GM23338 (cell line): ENCODE measurements around the gene CFAP70. TPM values are rescaled to one million over a fixed set of nuclear protein-coding genes. Genes with fewer than 3 reads are reported as not detected.

Experiments used
- ATAC-seq: fragments of 200-7000 bp; cut with Tn5 transposase; 3 replicates; pipeline ENCODE4 v1.9.1; 2020
- DNase-seq: peaks from one replicate; pipeline ENCODE4 v3.0.0-alpha.2; 2015; ENCODE audit warnings: low spot score
- H2AFZ ChIP-seq: fragments of 200-600 bp; sonication (generic); 2 replicates; pipeline ENCODE4 v1.8.0; 2016; ENCODE audit warnings: antibody characterized with exemption, mild to moderate bottlenecking, moderate library complexity
- H3F3A ChIP-seq: fragments of 200-600 bp; sonication (generic); replicated peaks from 2 replicates; pipeline ENCODE4 v1.8.0; 2017; ENCODE audit warnings: antibody characterized with exemption, mixed run types, low read depth
- H3K27ac ChIP-seq: fragments of 200-600 bp; sonication (generic); 2 replicates; pipeline ENCODE4 v1.6.1; 2016; ENCODE audit warnings: low read depth
- H3K27me3 ChIP-seq: fragments of 200-600 bp; sonication (generic); 2 replicates; pipeline ENCODE4 v1.8.0; 2016; ENCODE audit warnings: mild to moderate bottlenecking, mixed run types, moderate library complexity; ENCODE audit not compliant: insufficient read depth
- H3K36me3 ChIP-seq: fragments of 200-600 bp; sonication (generic); 2 replicates; pipeline ENCODE4 v1.8.0; 2016; ENCODE audit warnings: mild to moderate bottlenecking; ENCODE audit not compliant: insufficient read depth
- H3K4me1 ChIP-seq: fragments of 200-600 bp; sonication (generic); 2 replicates; pipeline ENCODE4 v1.8.0; 2016; ENCODE audit warnings: mild to moderate bottlenecking, moderate library complexity; ENCODE audit not compliant: insufficient read depth
- H3K4me2 ChIP-seq: fragments of 200-600 bp; sonication (generic); 2 replicates; pipeline ENCODE4 v1.7.1; 2017; ENCODE audit warnings: mixed run types
- H3K4me3 ChIP-seq: fragments of 200-600 bp; sonication (generic); 2 replicates; pipeline ENCODE4 v1.6.1; 2016; ENCODE audit warnings: mixed run types
- H3K79me2 ChIP-seq: fragments of 200-600 bp; sonication (generic); replicated peaks from 2 replicates; pipeline ENCODE4 v1.8.0; 2017; ENCODE audit warnings: mild to moderate bottlenecking; ENCODE audit not compliant: insufficient read depth
- H3K9me2 ChIP-seq: fragments of 200-600 bp; sonication (generic); 2 replicates; pipeline ENCODE4 v1.8.0; 2017; ENCODE audit not compliant: insufficient read depth
- H4K20me1 ChIP-seq: fragments of 200-600 bp; sonication (generic); replicated peaks from 2 replicates; pipeline ENCODE4 v1.8.0; 2017; ENCODE audit warnings: mild to moderate bottlenecking; ENCODE audit not compliant: insufficient read depth
- H3K27ac Mint-ChIP-seq: 2 replicates; pipeline ENCODE4 v1.8.0; 2020; ENCODE audit warnings: inconsistent platforms, mild to moderate bottlenecking, moderate library complexity, mixed read lengths
- H3K27me3 Mint-ChIP-seq: 3 replicates; pipeline ENCODE4 v1.8.0; 2022; ENCODE audit warnings: low read depth, mild to moderate bottlenecking, moderate library complexity, mixed read lengths, inconsistent platforms; ENCODE audit not compliant: insufficient read depth, poor library complexity
- H3K36me3 Mint-ChIP-seq: 3 replicates; pipeline ENCODE4 v1.8.0; 2021; ENCODE audit warnings: low read depth, mild to moderate bottlenecking, inconsistent platforms, moderate library complexity, mixed read lengths
- H3K4me1 Mint-ChIP-seq: 3 replicates; pipeline ENCODE4 v1.8.0; 2020; ENCODE audit warnings: mild to moderate bottlenecking, inconsistent platforms, mixed read lengths
- H3K4me3 Mint-ChIP-seq: 3 replicates; pipeline ENCODE4 v1.8.0; 2021; ENCODE audit warnings: moderate library complexity, mild to moderate bottlenecking, inconsistent platforms, mixed read lengths
- H3K9me3 Mint-ChIP-seq: 3 replicates; pipeline ENCODE4 v1.8.0; 2020; ENCODE audit warnings: moderate library complexity, mild to moderate bottlenecking, inconsistent platforms, mixed read lengths
- CREB1 ChIP-seq: fragments of 250-450 bp; sonication (Bioruptor Pico); IDR thresholded peaks from 2 replicates; pipeline ENCODE4 v1.5.0; 2020; ENCODE audit warnings: low read depth, mild to moderate bottlenecking, moderate library complexity
- EZH2 ChIP-seq: fragments of 200-600 bp; sonication (generic); IDR thresholded peaks from one replicate; pipeline ENCODE4 v1.8.0; 2017; ENCODE audit warnings: antibody characterized with exemption, mild to moderate bottlenecking, low read depth; ENCODE audit not compliant: unreplicated experiment
- EZH2phosphoT487 ChIP-seq: fragments of 200-600 bp; sonication (generic); IDR thresholded peaks from one replicate; pipeline ENCODE4 v1.8.1; 2018; ENCODE audit warnings: antibody characterized with exemption; ENCODE audit not compliant: unreplicated experiment
- JUNB ChIP-seq: IDR thresholded peaks from one replicate; pipeline ENCODE4 v1.6.1; 2016; ENCODE audit warnings: antibody characterized with exemption; ENCODE audit not compliant: unreplicated experiment
- NANOG ChIP-seq: IDR thresholded peaks from 2 replicates; pipeline ENCODE4 v1.6.1; 2016; ENCODE audit warnings: antibody characterized with exemption, borderline replicate concordance
- POLR2AphosphoS5 ChIP-seq: IDR thresholded peaks from 2 replicates; pipeline ENCODE4 v1.6.1; 2016; ENCODE audit warnings: antibody characterized with exemption, low read depth
- STAT1 ChIP-seq: IDR thresholded peaks from one replicate; pipeline ENCODE4 v1.6.1; 2016; ENCODE audit warnings: antibody characterized with exemption; ENCODE audit not compliant: unreplicated experiment
- ZNF114 ChIP-seq: fragments of 250-450 bp; sonication (Bioruptor Pico); IDR thresholded peaks from 2 replicates; pipeline ENCODE4 v1.5.0; 2020; ENCODE audit warnings: mild to moderate bottlenecking, moderate library complexity
- ZNF331 ChIP-seq: fragments of 250-450 bp; sonication (Bioruptor Pico); IDR thresholded peaks from 2 replicates; pipeline ENCODE4 v1.5.0; 2020; ENCODE audit warnings: low read depth, mild to moderate bottlenecking, moderate library complexity
- polyA plus RNA-seq: library from polyadenylated mRNA; unstranded; fragments of >200 nt; fragmentation: Nextera tagmentation; extraction: Ambion mirVana; gene quantifications from 2 replicates; pipeline ENCODE4 v1.2.1, GENCODE V29; 2016
- total RNA-seq: library from RNA; depleted of rRNA; stranded (reverse); fragments of >200 nt; shearing (Covaris generic); gene quantifications from 2 replicates; pipeline ENCODE4 v1.2.3, GENCODE V29; 2014
- TF ChIP-seq, protein P1 (sequence below), 2 experiments: fragments of 200-600 bp in 1 of 2; sonication (generic) in 1 of 2; conservative IDR thresholded peaks; 2 replicates each; pipeline versions ENCODE4 v1.5.1 to v1.6.1; 2016 to 2017; ENCODE audit warnings: antibody characterized with exemption in 2 of 2, low read depth in 2 of 2, mild to moderate bottlenecking in 2 of 2, moderate library complexity in 1 of 2
- TF ChIP-seq, protein P2 (sequence below): fragments of 250-450 bp; sonication (Bioruptor Pico); IDR thresholded peaks from 2 replicates; pipeline ENCODE4 v1.5.0; 2020; ENCODE audit warnings: mild to moderate bottlenecking, moderate library complexity
- TF ChIP-seq, protein P3 (sequence below): IDR thresholded peaks from 2 replicates; pipeline ENCODE4 v1.6.1; 2016; ENCODE audit warnings: antibody characterized with exemption
- TF ChIP-seq, protein P4 (sequence below): IDR thresholded peaks from one replicate; pipeline ENCODE4 v1.6.1; 2018; ENCODE audit warnings: antibody characterized with exemption; ENCODE audit not compliant: unreplicated experiment

CFAP70 gene
- total and polyA plus RNA-seq, 2 experiments from 2014 or later = 0.17 to 0.24 TPM

DNA sequence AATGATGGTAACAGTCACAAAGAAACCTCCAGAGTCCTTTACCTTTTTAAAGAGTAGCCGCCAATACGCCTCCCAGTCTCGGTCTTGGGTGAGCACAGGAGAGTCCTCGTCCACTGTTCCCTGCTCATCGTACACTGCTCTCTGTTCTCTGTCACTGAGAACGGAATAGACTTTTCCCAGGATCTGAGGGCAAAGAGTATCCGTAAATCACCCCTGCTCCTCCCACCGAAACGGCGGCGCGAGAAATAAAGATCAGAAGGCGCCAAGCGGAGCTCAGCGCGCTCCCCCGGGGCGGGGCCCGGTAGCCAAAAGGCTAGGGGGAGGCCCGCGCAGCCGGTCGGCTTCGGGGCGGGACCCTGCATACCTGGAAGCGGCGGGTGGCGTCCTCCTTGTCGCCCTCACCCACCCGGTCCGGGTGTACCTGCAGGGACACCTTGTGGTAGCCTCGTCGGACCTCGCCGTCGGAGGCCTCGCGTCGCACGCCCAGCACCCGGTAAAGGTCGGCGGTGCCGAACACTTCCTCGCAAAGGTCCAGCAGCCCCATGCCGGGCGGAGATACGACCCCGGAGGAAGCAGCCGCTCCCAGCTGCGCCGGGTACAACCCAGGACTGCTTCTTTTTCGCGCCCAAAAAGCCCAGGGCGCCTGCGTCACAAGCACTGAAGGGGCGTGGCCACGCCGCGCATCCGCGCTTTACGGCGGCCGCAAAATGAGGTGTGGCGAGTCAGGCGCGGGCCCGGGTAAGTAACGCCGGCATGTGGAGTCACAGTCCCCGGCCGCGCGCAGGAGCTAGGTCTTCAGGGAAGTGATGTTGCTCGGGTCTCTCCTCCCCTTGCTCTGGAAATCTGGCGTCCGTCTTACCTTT lies 111.8 kb downstream of the CFAP70 start, which contains the start of gene DNAJC9:
DNAJC9 (minus strand) TSS at position 610 of the 863 bp plus-strand sequence; CDS start at position 544, 66 bp downstream.
- peaks cover 51% of the 10 kb centered on the region for H3K36me3 ChIP-seq
- H3K27ac Mint-ChIP-seq = peak within 1 kb of the TSS; percentile 100
- H3K4me1 Mint-ChIP-seq = peaks cover 23% of the 10 kb centered on the region; the same call in 2 of the 3 replicates

More for the DNA sequence above, 111.8 kb downstream of the CFAP70 start, which contains the start of gene DNAJC9:
- H3K27me3 Mint-ChIP-seq = peaks cover 9% of the 10 kb centered on the region
- Histone ChIP-seq H3F3A (peaks cover 26% of the 10 kb centered on the region), H3K27me3 (no peaks in the 10 kb centered on the region), H3K79me2 (peaks cover 70% of the 10 kb centered on the region), H3K9me2 (no peaks in the 10 kb centered on the region), H4K20me1 (no peaks in the 10 kb centered on the region; the same call in 1 of the 2 replicates), H2AFZ (no peak within 1 kb of the TSS), H3K4me2 (peak within 1 kb of the TSS; percentile 98), H3K27ac (peak within 1 kb of the TSS; percentile 98), H3K4me3 (peak within 1 kb of the TSS; percentile 81), H3K4me1 (peaks cover 20% of the 10 kb centered on the region)
- peak within 1 kb of the TSS; percentile 100 for H3K4me3 Mint-ChIP-seq
- TF ChIP-seq, protein P1, sequence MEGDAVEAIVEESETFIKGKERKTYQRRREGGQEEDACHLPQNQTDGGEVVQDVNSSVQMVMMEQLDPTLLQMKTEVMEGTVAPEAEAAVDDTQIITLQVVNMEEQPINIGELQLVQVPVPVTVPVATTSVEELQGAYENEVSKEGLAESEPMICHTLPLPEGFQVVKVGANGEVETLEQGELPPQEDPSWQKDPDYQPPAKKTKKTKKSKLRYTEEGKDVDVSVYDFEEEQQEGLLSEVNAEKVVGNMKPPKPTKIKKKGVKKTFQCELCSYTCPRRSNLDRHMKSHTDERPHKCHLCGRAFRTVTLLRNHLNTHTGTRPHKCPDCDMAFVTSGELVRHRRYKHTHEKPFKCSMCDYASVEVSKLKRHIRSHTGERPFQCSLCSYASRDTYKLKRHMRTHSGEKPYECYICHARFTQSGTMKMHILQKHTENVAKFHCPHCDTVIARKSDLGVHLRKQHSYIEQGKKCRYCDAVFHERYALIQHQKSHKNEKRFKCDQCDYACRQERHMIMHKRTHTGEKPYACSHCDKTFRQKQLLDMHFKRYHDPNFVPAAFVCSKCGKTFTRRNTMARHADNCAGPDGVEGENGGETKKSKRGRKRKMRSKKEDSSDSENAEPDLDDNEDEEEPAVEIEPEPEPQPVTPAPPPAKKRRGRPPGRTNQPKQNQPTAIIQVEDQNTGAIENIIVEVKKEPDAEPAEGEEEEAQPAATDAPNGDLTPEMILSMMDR (conservative IDR thresholded peaks at IDR 0.05; ENCODE audit: low read depth in 2 of 2) = 0 out of 4 replicates have a peak, but pooled peaks of 1 of the 2 experiments have one; percentile 2
- TF ChIP-seq EZH2phosphoT487 (no peak), CREB1 (peak; percentile 88), JUNB (no peak), ZNF331 (CRISPR knock-in tag) (no peak), EZH2 (no peak), NANOG (peak; percentile 12; the same call in 1 of the 2 replicates), STAT1 (no peak), ZNF114 (CRISPR knock-in tag) (no peak), POLR2AphosphoS5 (peak; percentile 97)
- TF ChIP-seq, protein P2, sequence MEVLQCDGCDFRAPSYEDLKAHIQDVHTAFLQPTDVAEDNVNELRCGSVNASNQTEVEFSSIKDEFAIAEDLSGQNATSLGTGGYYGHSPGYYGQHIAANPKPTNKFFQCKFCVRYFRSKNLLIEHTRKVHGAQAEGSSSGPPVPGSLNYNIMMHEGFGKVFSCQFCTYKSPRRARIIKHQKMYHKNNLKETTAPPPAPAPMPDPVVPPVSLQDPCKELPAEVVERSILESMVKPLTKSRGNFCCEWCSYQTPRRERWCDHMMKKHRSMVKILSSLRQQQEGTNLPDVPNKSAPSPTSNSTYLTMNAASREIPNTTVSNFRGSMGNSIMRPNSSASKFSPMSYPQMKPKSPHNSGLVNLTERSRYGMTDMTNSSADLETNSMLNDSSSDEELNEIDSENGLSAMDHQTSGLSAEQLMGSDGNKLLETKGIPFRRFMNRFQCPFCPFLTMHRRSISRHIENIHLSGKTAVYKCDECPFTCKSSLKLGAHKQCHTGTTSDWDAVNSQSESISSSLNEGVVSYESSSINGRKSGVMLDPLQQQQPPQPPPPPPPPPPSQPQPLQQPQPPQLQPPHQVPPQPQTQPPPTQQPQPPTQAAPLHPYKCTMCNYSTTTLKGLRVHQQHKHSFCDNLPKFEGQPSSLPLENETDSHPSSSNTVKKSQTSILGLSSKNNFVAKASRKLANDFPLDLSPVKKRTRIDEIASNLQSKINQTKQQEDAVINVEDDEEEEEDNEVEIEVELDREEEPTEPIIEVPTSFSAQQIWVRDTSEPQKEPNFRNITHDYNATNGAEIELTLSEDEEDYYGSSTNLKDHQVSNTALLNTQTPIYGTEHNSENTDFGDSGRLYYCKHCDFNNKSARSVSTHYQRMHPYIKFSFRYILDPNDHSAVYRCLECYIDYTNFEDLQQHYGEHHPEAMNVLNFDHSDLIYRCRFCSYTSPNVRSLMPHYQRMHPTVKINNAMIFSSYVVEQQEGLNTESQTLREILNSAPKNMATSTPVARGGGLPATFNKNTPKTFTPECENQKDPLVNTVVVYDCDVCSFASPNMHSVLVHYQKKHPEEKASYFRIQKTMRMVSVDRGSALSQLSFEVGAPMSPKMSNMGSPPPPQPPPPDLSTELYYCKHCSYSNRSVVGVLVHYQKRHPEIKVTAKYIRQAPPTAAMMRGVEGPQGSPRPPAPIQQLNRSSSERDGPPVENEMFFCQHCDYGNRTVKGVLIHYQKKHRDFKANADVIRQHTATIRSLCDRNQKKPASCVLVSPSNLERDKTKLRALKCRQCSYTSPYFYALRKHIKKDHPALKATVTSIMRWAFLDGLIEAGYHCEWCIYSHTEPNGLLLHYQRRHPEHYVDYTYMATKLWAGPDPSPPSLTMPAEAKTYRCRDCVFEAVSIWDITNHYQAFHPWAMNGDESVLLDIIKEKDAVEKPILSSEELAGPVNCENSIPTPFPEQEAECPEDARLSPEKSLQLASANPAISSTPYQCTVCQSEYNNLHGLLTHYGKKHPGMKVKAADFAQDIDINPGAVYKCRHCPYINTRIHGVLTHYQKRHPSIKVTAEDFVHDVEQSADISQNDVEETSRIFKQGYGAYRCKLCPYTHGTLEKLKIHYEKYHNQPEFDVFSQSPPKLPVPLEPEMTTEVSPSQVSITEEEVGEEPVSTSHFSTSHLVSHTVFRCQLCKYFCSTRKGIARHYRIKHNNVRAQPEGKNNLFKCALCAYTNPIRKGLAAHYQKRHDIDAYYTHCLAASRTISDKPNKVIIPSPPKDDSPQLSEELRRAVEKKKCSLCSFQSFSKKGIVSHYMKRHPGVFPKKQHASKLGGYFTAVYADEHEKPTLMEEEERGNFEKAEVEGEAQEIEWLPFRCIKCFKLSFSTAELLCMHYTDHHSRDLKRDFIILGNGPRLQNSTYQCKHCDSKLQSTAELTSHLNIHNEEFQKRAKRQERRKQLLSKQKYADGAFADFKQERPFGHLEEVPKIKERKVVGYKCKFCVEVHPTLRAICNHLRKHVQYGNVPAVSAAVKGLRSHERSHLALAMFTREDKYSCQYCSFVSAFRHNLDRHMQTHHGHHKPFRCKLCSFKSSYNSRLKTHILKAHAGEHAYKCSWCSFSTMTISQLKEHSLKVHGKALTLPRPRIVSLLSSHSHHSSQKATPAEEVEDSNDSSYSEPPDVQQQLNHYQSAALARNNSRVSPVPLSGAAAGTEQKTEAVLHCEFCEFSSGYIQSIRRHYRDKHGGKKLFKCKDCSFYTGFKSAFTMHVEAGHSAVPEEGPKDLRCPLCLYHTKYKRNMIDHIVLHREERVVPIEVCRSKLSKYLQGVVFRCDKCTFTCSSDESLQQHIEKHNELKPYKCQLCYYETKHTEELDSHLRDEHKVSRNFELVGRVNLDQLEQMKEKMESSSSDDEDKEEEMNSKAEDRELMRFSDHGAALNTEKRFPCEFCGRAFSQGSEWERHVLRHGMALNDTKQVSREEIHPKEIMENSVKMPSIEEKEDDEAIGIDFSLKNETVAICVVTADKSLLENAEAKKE (CRISPR knock-in tag) = no peak
- TF ChIP-seq, protein P3, sequence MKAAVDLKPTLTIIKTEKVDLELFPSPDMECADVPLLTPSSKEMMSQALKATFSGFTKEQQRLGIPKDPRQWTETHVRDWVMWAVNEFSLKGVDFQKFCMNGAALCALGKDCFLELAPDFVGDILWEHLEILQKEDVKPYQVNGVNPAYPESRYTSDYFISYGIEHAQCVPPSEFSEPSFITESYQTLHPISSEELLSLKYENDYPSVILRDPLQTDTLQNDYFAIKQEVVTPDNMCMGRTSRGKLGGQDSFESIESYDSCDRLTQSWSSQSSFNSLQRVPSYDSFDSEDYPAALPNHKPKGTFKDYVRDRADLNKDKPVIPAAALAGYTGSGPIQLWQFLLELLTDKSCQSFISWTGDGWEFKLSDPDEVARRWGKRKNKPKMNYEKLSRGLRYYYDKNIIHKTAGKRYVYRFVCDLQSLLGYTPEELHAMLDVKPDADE = peak; percentile 78
- TF ChIP-seq, protein P4, sequence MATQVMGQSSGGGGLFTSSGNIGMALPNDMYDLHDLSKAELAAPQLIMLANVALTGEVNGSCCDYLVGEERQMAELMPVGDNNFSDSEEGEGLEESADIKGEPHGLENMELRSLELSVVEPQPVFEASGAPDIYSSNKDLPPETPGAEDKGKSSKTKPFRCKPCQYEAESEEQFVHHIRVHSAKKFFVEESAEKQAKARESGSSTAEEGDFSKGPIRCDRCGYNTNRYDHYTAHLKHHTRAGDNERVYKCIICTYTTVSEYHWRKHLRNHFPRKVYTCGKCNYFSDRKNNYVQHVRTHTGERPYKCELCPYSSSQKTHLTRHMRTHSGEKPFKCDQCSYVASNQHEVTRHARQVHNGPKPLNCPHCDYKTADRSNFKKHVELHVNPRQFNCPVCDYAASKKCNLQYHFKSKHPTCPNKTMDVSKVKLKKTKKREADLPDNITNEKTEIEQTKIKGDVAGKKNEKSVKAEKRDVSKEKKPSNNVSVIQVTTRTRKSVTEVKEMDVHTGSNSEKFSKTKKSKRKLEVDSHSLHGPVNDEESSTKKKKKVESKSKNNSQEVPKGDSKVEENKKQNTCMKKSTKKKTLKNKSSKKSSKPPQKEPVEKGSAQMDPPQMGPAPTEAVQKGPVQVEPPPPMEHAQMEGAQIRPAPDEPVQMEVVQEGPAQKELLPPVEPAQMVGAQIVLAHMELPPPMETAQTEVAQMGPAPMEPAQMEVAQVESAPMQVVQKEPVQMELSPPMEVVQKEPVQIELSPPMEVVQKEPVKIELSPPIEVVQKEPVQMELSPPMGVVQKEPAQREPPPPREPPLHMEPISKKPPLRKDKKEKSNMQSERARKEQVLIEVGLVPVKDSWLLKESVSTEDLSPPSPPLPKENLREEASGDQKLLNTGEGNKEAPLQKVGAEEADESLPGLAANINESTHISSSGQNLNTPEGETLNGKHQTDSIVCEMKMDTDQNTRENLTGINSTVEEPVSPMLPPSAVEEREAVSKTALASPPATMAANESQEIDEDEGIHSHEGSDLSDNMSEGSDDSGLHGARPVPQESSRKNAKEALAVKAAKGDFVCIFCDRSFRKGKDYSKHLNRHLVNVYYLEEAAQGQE = no peak
- DNase-seq (peak; percentile 97), ATAC-seq (peak; percentile 89)
- peaks cover 81% of the 10 kb centered on the region for H3K36me3 Mint-ChIP-seq
- H3K9me3 Mint-ChIP-seq = no peaks in the 10 kb centered on the region
